H9 (cell line): ENCODE measurements around the gene BLOC1S1. TPM values are rescaled to one million over a fixed set of nuclear protein-coding genes. Genes with fewer than 3 reads are reported as not detected.

Experiments
- DNase-seq: peaks from one replicate; pipeline ENCODE4 v3.0.0-alpha.2; 2017
- H2AFZ ChIP-seq: one replicate; pipeline ENCODE4 v1.6.1; 2013; ENCODE audit warnings: mild to moderate bottlenecking, low read length, control low read depth, moderate library complexity
- H2AK5ac ChIP-seq: 2 replicates; pipeline ENCODE4 v1.6.1; 2013; ENCODE audit warnings: low read length, control low read depth, mixed read lengths; ENCODE audit not compliant: insufficient read length
- H2BK120ac ChIP-seq: one replicate; pipeline ENCODE4 v1.6.1; 2013; ENCODE audit warnings: low read depth, mild to moderate bottlenecking, low read length, control low read depth, inconsistent platforms; ENCODE audit not compliant: poor library complexity, severe bottlenecking
- H2BK12ac ChIP-seq: 2 replicates; pipeline ENCODE4 v1.6.1; 2013; ENCODE audit warnings: low read length, control low read depth, mixed read lengths, low read depth; ENCODE audit not compliant: insufficient read length
- H2BK15ac ChIP-seq: 2 replicates; pipeline ENCODE4 v1.6.1; 2013; ENCODE audit warnings: low read depth, low read length, control low read depth
- H2BK20ac ChIP-seq: one replicate; pipeline ENCODE4 v1.6.1; 2013; ENCODE audit warnings: low read depth, mild to moderate bottlenecking, low read length, control low read depth, inconsistent platforms; ENCODE audit not compliant: poor library complexity, severe bottlenecking
- H2BK5ac ChIP-seq: 2 replicates; pipeline ENCODE4 v1.6.1; 2013; ENCODE audit warnings: low read length, control low read depth, mixed read lengths; ENCODE audit not compliant: insufficient read length
- H3K14ac ChIP-seq: 2 replicates; pipeline ENCODE4 v1.6.1; 2013; ENCODE audit warnings: low read length, control low read depth; ENCODE audit not compliant: insufficient read depth
- H3K18ac ChIP-seq: 2 replicates; pipeline ENCODE4 v1.6.1; 2013; ENCODE audit warnings: low read depth, mild to moderate bottlenecking, mixed read lengths, low read length, control low read depth; ENCODE audit not compliant: insufficient read length
- H3K23ac ChIP-seq: 2 replicates; pipeline ENCODE4 v1.6.1; 2013; ENCODE audit warnings: low read length, control low read depth, mixed read lengths, low read depth; ENCODE audit not compliant: insufficient read length
- H3K23me2 ChIP-seq: 2 replicates; pipeline ENCODE4 v1.6.1; 2013; ENCODE audit warnings: low read depth, mild to moderate bottlenecking, mixed read lengths, low read length, control low read depth; ENCODE audit not compliant: insufficient read length, poor library complexity, severe bottlenecking
- H3K27ac ChIP-seq: 2 replicates; pipeline ENCODE4 v1.5.1; 2013; ENCODE audit warnings: low read length, control low read depth, mixed read lengths, low read depth; ENCODE audit not compliant: insufficient read length
- H3K27me3 ChIP-seq: 2 replicates; pipeline ENCODE4 v1.6.1; 2013; ENCODE audit warnings: low read length, control low read depth, inconsistent platforms; ENCODE audit not compliant: insufficient read depth
- H3K4ac ChIP-seq: 2 replicates; pipeline ENCODE4 v1.6.1; 2013; ENCODE audit warnings: low read depth, mild to moderate bottlenecking, control low read depth, inconsistent platforms, low read length, moderate library complexity
- H3K4me1 ChIP-seq: 2 replicates; pipeline ENCODE4 v1.6.1; 2013; ENCODE audit warnings: low read length, control low read depth, inconsistent platforms; ENCODE audit not compliant: insufficient read depth
- H3K4me2 ChIP-seq: 2 replicates; pipeline ENCODE4 v1.6.1; 2013; ENCODE audit warnings: low read length, control low read depth, mixed read lengths; ENCODE audit not compliant: insufficient read length, insufficient read depth
- H3K56ac ChIP-seq: 2 replicates; pipeline ENCODE4 v1.6.1; 2013; ENCODE audit warnings: low read depth, mild to moderate bottlenecking, mixed read lengths, low read length, control low read depth; ENCODE audit not compliant: insufficient read length
- H3K79me1 ChIP-seq: 2 replicates; pipeline ENCODE4 v1.6.1; 2013; ENCODE audit warnings: low read depth, mild to moderate bottlenecking, moderate library complexity, low read length, control low read depth, inconsistent platforms; ENCODE audit not compliant: insufficient read depth, poor library complexity, severe bottlenecking
- H3K79me2 ChIP-seq: 2 replicates; pipeline ENCODE4 v1.6.1; 2013; ENCODE audit warnings: low read length, control low read depth, inconsistent platforms; ENCODE audit not compliant: insufficient read depth
- H3K9ac ChIP-seq: 2 replicates; pipeline ENCODE4 v1.6.1; 2013; ENCODE audit warnings: low read length, control low read depth, mixed read lengths; ENCODE audit not compliant: insufficient read length; ENCODE audit errors: extremely low read depth
- H3K9me3 ChIP-seq: one replicate; pipeline ENCODE4 v1.6.1; 2013; ENCODE audit warnings: low read depth, low read length, inconsistent platforms; ENCODE audit not compliant: control insufficient read depth
- H3T11ph ChIP-seq: one replicate; pipeline ENCODE4 v1.6.1; 2013; ENCODE audit warnings: mild to moderate bottlenecking, low read length, control low read depth, inconsistent platforms
- H4K20me1 ChIP-seq: one replicate; pipeline ENCODE4 v1.6.1; 2013; ENCODE audit not compliant: control insufficient read depth, insufficient read length, insufficient read depth
- H4K5ac ChIP-seq: 2 replicates; pipeline ENCODE4 v1.6.1; 2013; ENCODE audit warnings: low read depth, mild to moderate bottlenecking, mixed read lengths, low read length, control low read depth; ENCODE audit not compliant: insufficient read length
- H4K8ac ChIP-seq: replicated peaks from 2 replicates; pipeline ENCODE4 v1.6.1; 2013; ENCODE audit warnings: low read length, control low read depth, mixed read lengths, low read depth; ENCODE audit not compliant: insufficient read length
- H4K91ac ChIP-seq: 2 replicates; pipeline ENCODE4 v1.6.1; 2013; ENCODE audit warnings: low read depth, mild to moderate bottlenecking, moderate library complexity, mixed read lengths, low read length, control low read depth; ENCODE audit not compliant: insufficient read length
- H3K27ac Mint-ChIP-seq, 3 experiments: 2 replicates in 2 of 3; 3 replicates in 1 of 3; pipeline ENCODE4 v1.8.0; 2020 to 2021; ENCODE audit warnings: mixed read lengths in 3 of 3, mild to moderate bottlenecking in 1 of 3, moderate library complexity in 1 of 3
- H3K27me3 Mint-ChIP-seq: 2 replicates; pipeline ENCODE4 v1.8.0; 2021; ENCODE audit warnings: low read depth, mild to moderate bottlenecking, moderate library complexity, mixed read lengths
- H3K36me3 Mint-ChIP-seq, 3 experiments: 2 replicates in 2 of 3; 3 replicates in 1 of 3; pipeline ENCODE4 v1.8.0; 2020 to 2021; ENCODE audit warnings: low read depth in 3 of 3, mixed read lengths in 3 of 3; ENCODE audit not compliant: insufficient read depth in 1 of 3
- H3K4me1 Mint-ChIP-seq, 2 experiments: 2 replicates each; pipeline ENCODE4 v1.8.0; 2020; ENCODE audit warnings: mixed read lengths in 2 of 2
- H3K4me3 Mint-ChIP-seq, 2 experiments: 2 replicates in 1 of 2; 3 replicates in 1 of 2; pipeline ENCODE4 v1.8.0; 2020 to 2021; ENCODE audit warnings: mild to moderate bottlenecking in 2 of 2, mixed read lengths in 2 of 2, moderate library complexity in 1 of 2
- H3K9me3 Mint-ChIP-seq, 2 experiments: 2 replicates in 1 of 2; 3 replicates in 1 of 2; pipeline ENCODE4 v1.8.0; 2020; ENCODE audit warnings: mild to moderate bottlenecking in 2 of 2, mixed read lengths in 2 of 2, moderate library complexity in 1 of 2
- CTCF ChIP-seq: fragments of 200-600 bp; sonication (generic); conservative IDR thresholded peaks from 3 replicates; pipeline ENCODE4 v1.8.0; 2021; ENCODE audit warnings: antibody characterized with exemption, mild to moderate bottlenecking
- WGBS: extraction: QIAGEN DNeasy Blood & Tissue Kit; methylation state at CpG from one replicate; pipeline ENCODE4 v1.1.7; 2013; ENCODE audit warnings: missing lambda C conversion rate, low lambda C conversion rate, mixed read lengths; ENCODE audit not compliant: insufficient read length; ENCODE audit errors: extremely low coverage; 5-methylcytosine and 5-hydroxymethylcytosine counted together
- total RNA-seq: library from RNA; stranded (reverse); gene quantifications from 2 replicates; pipeline ENCODE4 v1.2.1, GENCODE V29; 2021

The BLOC1S1 gene
- total RNA-seq, 1 experiment from 2014 or later: 108 TPM

DNA sequence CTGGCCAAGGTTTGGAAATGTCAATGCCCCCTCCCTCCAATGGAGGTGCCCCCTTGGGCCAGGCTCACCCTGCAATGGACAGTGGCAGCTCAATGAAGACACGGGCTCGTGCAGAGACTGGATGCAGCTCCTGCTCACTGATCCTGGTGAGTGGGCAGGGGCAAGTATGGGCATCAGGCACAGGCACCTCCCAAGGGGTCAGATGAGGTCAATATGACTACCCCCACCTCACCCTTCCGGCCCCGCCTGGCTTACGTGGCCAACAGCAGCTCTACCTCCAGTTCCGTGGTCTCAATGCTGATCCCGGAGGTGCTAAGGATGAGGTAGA lies 21.7 kb upstream of the BLOC1S1 start:
- WGBS: no CpG with 5 or more reads among the region's 7 CpGs

More for the DNA sequence above, 21.7 kb upstream of the BLOC1S1 start:
- Histone ChIP-seq H3K27ac (no peak overlapping the region), H2BK15ac (no peak overlapping the region), H2BK120ac (no peak overlapping the region), H4K91ac (no peak overlapping the region), H3K9ac (no peak overlapping the region), H2BK12ac (no peak overlapping the region), H2AFZ (no peak overlapping the region), H3K9me3 (no peaks in the 10 kb centered on the region), H3K4ac (no peak overlapping the region), H3K79me2 (no peaks in the 10 kb centered on the region), H3K79me1 (no peaks in the 10 kb centered on the region), H3K18ac (no peak overlapping the region), H3K23me2 (no peaks in the 10 kb centered on the region), H2BK5ac (no peak overlapping the region), H4K20me1 (no peaks in the 10 kb centered on the region), H4K8ac (no peak overlapping the region), H3K4me1 (no peaks in the 10 kb centered on the region), H3K56ac (no peak overlapping the region), H3T11ph (no peak overlapping the region), H2BK20ac (no peak overlapping the region), H3K4me2 (no peak overlapping the region), H3K27me3 (no peaks in the 10 kb centered on the region), H3K23ac (no peak overlapping the region), H3K14ac (no peak overlapping the region), H2AK5ac (no peak overlapping the region), H4K5ac (no peak overlapping the region)
- TF ChIP-seq CTCF: no peak
- no peak overlapping the region for H3K4me3 Mint-ChIP-seq
- no peaks in the 10 kb centered on the region for H3K4me1 Mint-ChIP-seq
- H3K9me3 Mint-ChIP-seq: no peaks in the 10 kb centered on the region
- H3K36me3 Mint-ChIP-seq: peaks cover 32 to 55% (median 44%) of the 10 kb centered on the region in 3 experiments
- no peak for DNase-seq
- H3K27me3 Mint-ChIP-seq: no peaks in the 10 kb centered on the region
- peak overlapping the region in 1 of 3 experiments; percentile 70; a peak in 1 of 7 replicates for H3K27ac Mint-ChIP-seq
